Measurements from ENCODE around the gene SPO11. TPM values are rescaled to one million over a fixed set of nuclear protein-coding genes. Genes with fewer than 3 reads are reported as not detected.
A peak's percentile ranks its signal among the peaks of the same experiment; 100 is the strongest.

The SPO11 gene
- total RNA-seq, 1 experiment from 2014 or later, result not detected

DNA sequence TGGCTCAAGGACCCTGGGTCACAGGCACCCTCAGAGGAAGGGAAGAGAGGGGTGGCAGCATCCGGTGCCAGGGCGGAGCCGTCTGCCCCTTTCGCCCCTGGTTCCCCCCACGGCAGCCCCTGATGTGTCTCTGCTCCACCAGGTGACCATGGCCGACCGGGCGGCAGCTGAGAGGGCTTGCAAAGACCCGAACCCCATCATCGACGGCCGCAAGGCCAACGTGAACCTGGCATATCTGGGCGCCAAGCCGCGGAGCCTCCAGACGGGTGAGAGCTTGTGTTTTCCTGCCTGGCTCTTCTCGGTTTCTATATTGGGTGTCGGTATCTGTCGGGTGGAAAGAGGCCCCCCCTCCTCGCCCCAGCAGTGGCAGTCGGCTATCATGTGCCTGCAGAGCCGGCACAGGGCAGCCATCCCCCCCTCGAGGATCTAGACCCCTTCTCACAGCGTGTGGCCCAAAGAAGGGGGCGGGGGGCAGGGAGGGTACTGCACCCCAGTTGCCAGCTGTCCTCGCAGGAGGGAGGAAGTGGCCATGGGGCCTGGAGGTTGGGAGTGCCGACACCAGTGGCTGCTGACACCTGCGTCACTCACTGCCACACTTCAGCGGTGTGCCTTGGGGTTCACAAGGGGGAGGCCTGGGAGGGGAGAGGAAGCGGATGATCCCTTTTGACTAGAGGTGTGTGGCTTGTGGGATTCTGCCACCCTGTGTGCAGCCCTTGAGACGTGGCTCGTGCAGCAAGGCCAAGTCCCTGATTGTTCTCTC, 63.1 kb downstream of the SPO11 start:
- H3T11ph ChIP-seq (ENCODE audit: low read length), result no peak overlapping the region
- H3K14ac ChIP-seq (ENCODE audit: insufficient read depth, low read length), result no peak overlapping the region; the same call in 1 of the 2 replicates
- no peak overlapping the region for H2AK5ac ChIP-seq (ENCODE audit: insufficient read length, low read length)
- H4K5ac ChIP-seq (ENCODE audit: insufficient read length, low read depth, low read length), result no peak overlapping the region
- no peak overlapping the region for H2BK12ac ChIP-seq (ENCODE audit: insufficient read length, low read depth, low read length)
- no peaks in the 10 kb centered on the region for H3K27me3 ChIP-seq (ENCODE audit: insufficient read depth, low read length)
- H3K56ac ChIP-seq (ENCODE audit: insufficient read length, low read depth, low read length), result no peak overlapping the region
- H3K27ac Mint-ChIP-seq, result peak overlapping the region; percentile 49 to 87 (median 80); a peak in 4 of 7 replicates
- TF ChIP-seq, protein P1, sequence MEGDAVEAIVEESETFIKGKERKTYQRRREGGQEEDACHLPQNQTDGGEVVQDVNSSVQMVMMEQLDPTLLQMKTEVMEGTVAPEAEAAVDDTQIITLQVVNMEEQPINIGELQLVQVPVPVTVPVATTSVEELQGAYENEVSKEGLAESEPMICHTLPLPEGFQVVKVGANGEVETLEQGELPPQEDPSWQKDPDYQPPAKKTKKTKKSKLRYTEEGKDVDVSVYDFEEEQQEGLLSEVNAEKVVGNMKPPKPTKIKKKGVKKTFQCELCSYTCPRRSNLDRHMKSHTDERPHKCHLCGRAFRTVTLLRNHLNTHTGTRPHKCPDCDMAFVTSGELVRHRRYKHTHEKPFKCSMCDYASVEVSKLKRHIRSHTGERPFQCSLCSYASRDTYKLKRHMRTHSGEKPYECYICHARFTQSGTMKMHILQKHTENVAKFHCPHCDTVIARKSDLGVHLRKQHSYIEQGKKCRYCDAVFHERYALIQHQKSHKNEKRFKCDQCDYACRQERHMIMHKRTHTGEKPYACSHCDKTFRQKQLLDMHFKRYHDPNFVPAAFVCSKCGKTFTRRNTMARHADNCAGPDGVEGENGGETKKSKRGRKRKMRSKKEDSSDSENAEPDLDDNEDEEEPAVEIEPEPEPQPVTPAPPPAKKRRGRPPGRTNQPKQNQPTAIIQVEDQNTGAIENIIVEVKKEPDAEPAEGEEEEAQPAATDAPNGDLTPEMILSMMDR (conservative IDR thresholded peaks at IDR 0.05), result no peak
- H3K23me2 ChIP-seq (ENCODE audit: insufficient read length, low read depth, low read length, poor library complexity, severe bottlenecking), result peaks cover 24% of the 10 kb centered on the region
- H3K79me2 ChIP-seq (ENCODE audit: insufficient read depth, low read length), result no peaks in the 10 kb centered on the region; the same call in 1 of the 2 replicates
- H2BK15ac ChIP-seq (ENCODE audit: low read depth, low read length), result no peak overlapping the region
- H4K20me1 ChIP-seq (ENCODE audit: control insufficient read depth, insufficient read depth, insufficient read length), result no peaks in the 10 kb centered on the region
- H3K4me1 Mint-ChIP-seq, result peaks cover 40 to 53% of the 10 kb centered on the region in 2 experiments
- H4K91ac ChIP-seq (ENCODE audit: insufficient read length, low read depth, low read length), result no peak overlapping the region
- H2BK5ac ChIP-seq (ENCODE audit: insufficient read length, low read length), result no peak overlapping the region
- no CpG with 5 or more reads among the region's 33 CpGs for WGBS (ENCODE audit: extremely low coverage, insufficient read length, low lambda C conversion rate)
- H3K9ac ChIP-seq (ENCODE audit: extremely low read depth, insufficient read length, low read length), result no peak overlapping the region
- peak overlapping the region; percentile 83 to 91 for H3K4me3 Mint-ChIP-seq
- no peaks in the 10 kb centered on the region for H3K9me3 ChIP-seq (ENCODE audit: control insufficient read depth, low read depth, low read length)
- H3K27ac ChIP-seq (ENCODE audit: insufficient read length, low read depth, low read length), result no peak overlapping the region
- no peak overlapping the region for H3K4ac ChIP-seq (ENCODE audit: low read depth, low read length)
- H3K4me2 ChIP-seq (ENCODE audit: insufficient read depth, insufficient read length, low read length), result peak overlapping the region; percentile 65
- no peaks in the 10 kb centered on the region for H3K4me1 ChIP-seq (ENCODE audit: insufficient read depth, low read length)
- H3K9me3 Mint-ChIP-seq, result no peaks in the 10 kb centered on the region
- H3K18ac ChIP-seq (ENCODE audit: insufficient read length, low read depth, low read length), result no peak overlapping the region
- no peak overlapping the region for H3K23ac ChIP-seq (ENCODE audit: insufficient read length, low read depth, low read length)
- H2BK20ac ChIP-seq (ENCODE audit: low read depth, low read length, poor library complexity, severe bottlenecking), result no peak overlapping the region
- no peak for DNase-seq
- H3K27me3 Mint-ChIP-seq (ENCODE audit: low read depth), result peaks cover 6% of the 10 kb centered on the region
- peaks cover 23 to 44% (median 42%) of the 10 kb centered on the region in 3 experiments for H3K36me3 Mint-ChIP-seq (ENCODE audit: insufficient read depth in 1 of 3, low read depth in 3 of 3)
- H4K8ac ChIP-seq (replicated peaks; ENCODE audit: insufficient read length, low read depth, low read length), result no peak overlapping the region
- no peak overlapping the region for H2BK120ac ChIP-seq (ENCODE audit: low read depth, low read length, poor library complexity, severe bottlenecking)
- H2AFZ ChIP-seq (ENCODE audit: low read length), result no peak overlapping the region
- H3K79me1 ChIP-seq (ENCODE audit: insufficient read depth, low read depth, low read length, poor library complexity, severe bottlenecking), result peaks cover 6% of the 10 kb centered on the region

Small RNAs within 50 kb of the gene (microRNA-seq; reads per million reads assigned to microRNA genes)
- not detected for gene MIR4325 (ENCODE audit: borderline microRNAs expressed)

Other genes with a start within 250 kb of the SPO11 start
- 17.7 and 19.6 TPM in 2 replicates for gene BMP7, start 63.2 kb upstream of the SPO11 start, total RNA-seq (2021)
- gene RAE1, start 21.5 kb downstream of the SPO11 start, total RNA-seq (2021), result 53.1 and 54.8 TPM in 2 replicates
- gene RBM38, start 61.6 kb downstream of the SPO11 start, total RNA-seq (2021), result 66.8 and 67.9 TPM in 2 replicates
- gene CTCFL, start 195.3 kb downstream of the SPO11 start, total RNA-seq (2021), result 0.79 and 0.90 TPM in 2 replicates
- gene PCK1, start 231.3 kb downstream of the SPO11 start, total RNA-seq (2021), result not detected in 2 replicates

Data from H9 (cell line).